H1 (cell line): ENCODE measurements around the gene ETV1. TPM values are rescaled to one million over a fixed set of nuclear protein-coding genes. Genes with fewer than 3 reads are reported as not detected.

Source experiments
- CHD7 ChIP-seq: fragments of 300-600 bp; sonication (generic); IDR thresholded peaks from 2 replicates; pipeline ENCODE4 v1.7.1; 2012; ENCODE audit warnings: low read length, moderate library complexity, mild to moderate bottlenecking, inconsistent platforms; ENCODE audit not compliant: insufficient replicate concordance
- CTBP2 ChIP-seq: IDR thresholded peaks from 2 replicates; pipeline ENCODE4 v1.7.0; 2011; ENCODE audit warnings: borderline replicate concordance, mild to moderate bottlenecking, moderate library complexity, mixed read lengths, low read length; ENCODE audit not compliant: insufficient read depth, insufficient read length
- MAFK ChIP-seq: IDR thresholded peaks from 2 replicates; pipeline ENCODE4 v1.6.1; 2012; ENCODE audit warnings: low read depth, mild to moderate bottlenecking, improper control_type of control experiment, low read length
- RAD21 ChIP-seq, 2 experiments: IDR thresholded peaks in 1 of 2; conservative IDR thresholded peaks in 1 of 2; 2 replicates each; pipeline ENCODE4 v1.6.1; 2011; ENCODE audit warnings: low read depth in 2 of 2, low read length in 2 of 2, improper control_type of control experiment in 1 of 2, inconsistent platforms in 1 of 2, mild to moderate bottlenecking in 1 of 2, moderate library complexity in 1 of 2
- RXRA ChIP-seq: IDR thresholded peaks from 2 replicates; pipeline ENCODE4 v1.6.1; 2011; ENCODE audit warnings: low read depth, mild to moderate bottlenecking, low read length, moderate library complexity; ENCODE audit not compliant: insufficient read depth
- TCF12 ChIP-seq: IDR thresholded peaks from 2 replicates; pipeline ENCODE4 v1.6.1; 2011; ENCODE audit warnings: low read depth, mild to moderate bottlenecking, low read length
- polyA plus RNA-seq, 7 experiments: library from polyadenylated mRNA; depleted of rRNA in 3 of 7; stranded (reverse) in 5 of 7; unstranded in 2 of 7; fragments of >200 nt in 5 of 7; fragments of 200-250 nt in 2 of 7; gene quantifications; 1 replicate in 5 of 7; 2 replicates in 1 of 7; 4 replicates in 1 of 7; pipeline versions ENCODE4 v1.2.1 to v1.2.3, GENCODE V29; 2011 to 2013; ENCODE audit warnings: missing spikeins in 2 of 7, mixed read lengths in 2 of 7
- total RNA-seq: library from RNA; stranded (reverse); fragmentation: NEBNext Ultra II Directional; extraction: Animal tissue kit (Norgen Biotek cat#: 25700); gene quantifications from 2 replicates; pipeline ENCODE4 v1.2.1, GENCODE V29; 2021

Gene ETV1
- total and polyA plus RNA-seq, 2 of the 8 experiments (the other 6 are each of a cell fraction or from before 2014, with no cell fraction given): 58.3 to 91.2 TPM

GRCh38 chr7:13988731-13989125 lies 738 bp downstream of the ETV1 start (continued):
- no peak for TF ChIP-seq CHD7
- TF ChIP-seq MAFK: no peak
- TF ChIP-seq RAD21 (IDR thresholded peaks at IDR 0.05 in 1 of 2, conservative IDR thresholded peaks at IDR 0.05 in 1 of 2; ENCODE audit: low read depth in 2 of 2, low read length in 2 of 2): peak in 1 of 2 experiments; percentile 17; a peak in 1 of 4 replicates
- no peak for TF ChIP-seq CTBP2
- no peak for TF ChIP-seq TCF12
- TF ChIP-seq RXRA: no peak
- TF ChIP-seq, all 59 proteins: peak for 6
